AG08395 (cell line): ENCODE results near the gene PLCB2.

Experiments used
- DNase-seq: peaks from one replicate; pipeline ENCODE4 v3.0.0; 2012; ENCODE audit warnings: mixed read lengths, low spot score

Gene PLCB2

DNA sequence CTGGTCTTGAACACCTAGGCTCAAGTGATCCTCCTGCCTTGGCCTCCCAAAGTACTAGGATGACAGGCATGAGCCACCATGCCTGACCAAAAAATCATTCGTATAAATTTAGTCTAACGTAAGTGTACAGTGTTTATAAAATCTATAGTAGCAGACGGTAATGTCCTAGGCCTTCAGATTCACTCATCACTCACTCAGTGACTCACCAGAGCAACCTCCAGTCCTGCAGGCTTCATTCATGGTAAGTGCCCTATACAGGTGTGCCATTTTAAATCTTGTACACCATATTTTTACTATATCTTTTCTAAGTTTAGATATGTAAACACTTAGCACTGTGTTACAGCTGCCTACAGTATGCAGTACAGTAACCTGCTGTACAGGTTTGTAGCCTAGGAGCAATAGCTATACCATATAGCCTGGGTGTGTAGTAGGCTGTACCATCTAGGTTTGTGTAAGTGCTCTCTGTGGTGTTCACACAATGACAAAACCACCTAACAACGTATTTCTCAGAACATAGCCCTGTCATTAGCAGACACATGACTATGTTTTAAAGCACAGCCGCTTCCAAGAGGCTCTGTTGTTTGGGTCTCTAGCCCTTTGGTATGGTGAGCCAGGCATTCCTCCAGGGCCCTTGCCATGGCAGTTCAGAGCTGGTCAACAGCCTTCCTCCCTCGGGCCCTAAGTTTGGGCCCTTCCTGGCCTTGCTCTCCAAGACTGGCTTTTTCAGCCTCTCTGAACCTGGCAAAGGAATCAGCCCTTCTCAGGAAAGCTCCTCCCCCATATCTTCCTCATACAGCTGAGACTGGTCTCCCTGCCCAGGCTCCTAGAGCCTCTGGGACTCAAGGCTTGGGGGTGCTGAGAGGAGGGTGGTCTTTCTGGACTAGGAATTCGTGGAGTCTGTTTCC lies 34.9 kb upstream of the PLCB2 start:
- no peak for DNase-seq

DNA sequence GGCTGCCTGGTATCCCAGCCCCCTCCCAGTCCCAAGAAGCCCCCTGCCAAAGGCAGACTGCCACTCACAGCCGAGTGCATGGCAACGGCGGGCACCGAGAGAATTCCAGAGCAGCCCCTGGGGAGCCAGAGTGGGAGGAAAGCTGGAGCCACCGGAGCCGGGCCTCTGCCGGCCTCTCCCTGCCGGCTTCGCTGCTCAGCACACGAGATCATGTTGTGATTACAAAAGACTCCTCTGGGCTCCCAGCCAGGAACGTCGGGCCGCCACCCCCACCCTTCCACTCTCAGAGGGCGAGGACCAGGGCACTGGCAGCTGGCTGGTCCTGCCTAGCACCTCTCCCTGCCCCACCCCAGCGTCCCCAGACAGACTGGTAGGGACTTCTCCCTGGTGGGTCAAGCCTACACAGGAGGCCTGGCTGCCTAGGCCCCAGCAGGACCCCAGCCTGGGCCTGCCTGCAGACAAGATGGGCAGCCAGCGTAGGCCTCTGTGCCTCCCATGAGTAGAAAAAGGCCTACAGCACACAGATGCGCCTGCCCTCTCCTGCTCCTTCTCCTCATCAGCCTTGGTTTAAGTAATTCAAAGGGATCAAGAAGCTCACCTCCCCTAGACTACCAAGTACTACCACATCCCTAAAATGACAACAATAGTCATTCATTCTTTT lies 33.1 kb upstream of the PLCB2 start, which contains the start of gene CCDC9B:
TSS of gene CCDC9B (minus strand) at position 200 of the 661 bp plus-strand sequence. CDS start at position 80, 120 bp downstream.
- peak; percentile 91 for DNase-seq

DNA sequence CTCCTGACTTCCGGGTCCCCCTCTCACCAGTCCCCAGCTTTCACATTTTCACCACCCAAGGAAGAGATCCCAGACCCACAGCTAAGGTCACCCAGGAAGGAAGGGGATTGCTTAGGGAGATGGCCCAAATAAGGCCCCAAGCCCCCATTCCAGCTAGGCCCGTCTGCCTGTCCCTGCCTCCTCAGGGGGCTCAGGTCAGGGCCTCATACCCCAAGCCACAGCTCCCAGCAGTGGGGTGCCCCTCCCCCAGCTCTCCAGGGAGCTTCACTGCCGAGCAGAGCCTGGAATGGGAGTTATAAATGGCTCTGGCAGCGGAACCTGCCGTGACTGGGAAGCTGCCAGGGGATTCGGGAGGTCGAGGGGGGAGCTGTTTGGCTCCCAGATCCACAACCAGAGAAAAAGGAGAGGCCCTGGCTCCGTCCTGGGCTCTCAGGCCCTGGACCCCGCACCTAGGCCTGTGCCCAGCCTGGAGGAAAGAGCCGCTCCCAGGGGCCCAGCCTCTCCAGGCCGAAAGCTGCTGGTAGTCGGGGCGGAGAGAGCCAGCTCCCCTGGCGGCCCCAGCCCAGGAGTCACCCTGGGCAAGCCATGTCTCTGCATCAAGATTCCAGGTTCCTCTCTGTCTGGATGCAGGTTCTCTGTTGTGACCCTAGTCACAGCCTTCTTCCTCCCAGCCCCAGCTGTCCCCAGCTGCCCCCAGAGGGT lies 32.5 kb upstream of the PLCB2 start:
- peak; percentile 83 for DNase-seq

DNA sequence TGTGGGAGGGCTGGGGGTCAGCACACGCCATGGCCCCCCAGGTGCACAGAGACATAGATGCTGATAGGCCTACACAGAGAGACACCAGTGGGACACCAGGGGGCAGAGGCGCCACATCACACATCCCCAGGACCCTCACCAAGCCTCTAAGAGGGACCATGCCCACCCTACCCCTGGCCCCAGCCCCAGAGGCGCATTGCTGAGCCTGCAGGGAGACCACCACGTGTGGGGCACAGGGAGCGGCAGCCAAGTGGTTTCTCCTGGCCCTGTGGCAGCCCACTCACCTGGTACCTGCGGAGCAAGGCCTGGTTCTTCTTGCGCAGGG lies 31.8 kb upstream of the PLCB2 start:
- DNase-seq = no peak

DNA sequence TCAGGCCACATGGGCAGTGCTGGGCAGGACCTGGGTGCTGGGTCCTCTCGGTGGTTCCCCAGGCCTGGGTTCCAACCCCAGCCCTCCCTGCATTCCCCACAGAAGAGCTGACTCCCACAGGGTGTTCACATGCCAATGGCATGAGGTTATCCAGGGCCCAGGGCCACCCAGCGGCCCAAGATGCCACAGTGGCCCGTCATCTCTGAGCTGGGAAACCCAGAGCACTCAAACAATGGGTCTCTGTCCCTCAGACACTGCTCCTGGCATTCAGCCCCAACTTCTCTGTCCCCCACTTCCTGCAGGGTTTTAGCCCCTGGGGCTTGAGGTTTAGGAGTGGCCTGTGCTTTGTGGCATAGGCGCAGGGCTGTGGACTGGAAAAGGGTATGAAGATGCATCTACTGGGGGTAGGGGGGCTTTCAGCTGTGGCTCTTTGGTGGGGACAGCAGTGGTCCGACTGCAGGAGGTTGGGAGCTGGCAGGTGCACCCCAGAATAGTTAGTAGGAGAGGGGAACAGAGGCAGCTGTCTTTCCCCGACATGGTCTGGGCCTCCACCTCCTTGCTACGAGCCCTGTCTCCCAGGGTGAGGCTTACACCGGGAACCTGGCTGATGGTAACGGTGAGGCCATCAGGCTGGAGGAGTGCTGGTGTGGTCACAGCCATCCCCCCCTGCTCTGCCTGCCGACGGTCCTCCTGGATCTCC lies 31.3 kb upstream of the PLCB2 start:
- peak; percentile 93 for DNase-seq

DNA sequence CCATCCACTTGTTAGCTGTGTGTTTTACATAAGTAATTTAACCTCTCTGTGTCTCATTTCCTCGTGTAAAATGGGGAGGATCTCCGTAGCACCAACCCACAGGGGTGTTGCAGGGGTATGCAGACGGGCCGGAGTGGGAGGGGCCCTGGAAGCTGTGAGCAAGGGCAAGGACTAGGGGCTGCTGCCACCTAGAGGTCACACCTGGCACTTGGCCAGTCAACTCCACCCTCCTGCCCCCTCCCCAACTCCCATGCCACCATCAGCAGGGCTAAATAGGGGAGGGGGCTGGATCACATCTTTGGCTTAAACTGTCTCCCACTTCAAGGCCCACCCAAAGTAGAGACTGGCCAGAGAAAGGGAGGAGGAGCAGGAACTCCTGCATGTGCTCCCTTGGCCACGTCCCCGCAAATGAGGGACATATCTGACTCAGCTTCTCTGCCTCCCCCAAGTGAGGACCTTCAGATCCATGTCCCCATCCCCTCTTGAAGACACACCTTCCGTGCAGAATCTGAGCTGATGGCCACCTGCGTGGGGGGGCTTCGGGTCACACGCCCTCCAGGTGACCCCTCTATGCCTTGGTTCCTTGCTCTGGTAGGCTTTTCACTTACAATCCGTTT lies 30.4 kb upstream of the PLCB2 start:
- DNase-seq = peak; percentile 70

DNA sequence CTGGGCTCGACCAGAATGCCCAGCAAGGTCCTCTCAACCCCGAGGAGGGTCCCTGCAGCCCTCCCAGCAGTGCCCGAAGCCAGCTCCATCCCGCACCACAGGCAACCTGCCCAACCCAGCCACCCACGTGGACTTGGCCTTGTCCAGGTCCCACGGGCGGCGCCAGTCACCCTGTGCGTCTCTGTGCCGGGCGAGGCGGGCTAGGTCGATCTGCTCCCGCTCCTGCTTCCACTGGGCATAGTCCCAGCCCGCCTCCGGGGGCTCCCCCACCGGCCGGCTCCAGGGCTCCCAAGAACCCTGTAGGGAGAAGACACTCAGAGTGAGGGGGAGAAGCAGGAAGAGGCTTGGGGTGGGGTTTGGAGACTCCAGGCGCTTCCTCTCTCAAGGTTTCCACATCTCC lies 29.9 kb upstream of the PLCB2 start:
- DNase-seq = no peak

DNA sequence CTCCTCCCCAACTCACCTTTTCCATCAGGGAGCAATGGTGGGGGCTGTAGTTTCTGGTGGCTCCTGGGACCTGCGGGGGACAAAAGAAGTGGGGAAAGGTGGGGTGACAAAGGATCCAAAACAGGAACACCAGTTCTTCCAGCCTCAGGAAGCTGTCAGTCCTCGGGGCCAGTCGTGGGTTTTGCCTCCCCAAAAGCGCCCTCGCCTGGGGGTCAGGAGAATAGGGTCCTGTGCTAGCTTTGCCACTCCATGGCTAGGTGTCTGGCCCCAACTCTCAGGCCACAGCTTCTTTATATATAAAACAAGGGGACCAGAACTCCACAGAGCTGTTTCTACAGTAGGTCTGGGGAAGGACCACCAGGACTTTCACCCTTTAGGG lies 29.0 kb upstream of the PLCB2 start:
- DNase-seq = no peak

DNA sequence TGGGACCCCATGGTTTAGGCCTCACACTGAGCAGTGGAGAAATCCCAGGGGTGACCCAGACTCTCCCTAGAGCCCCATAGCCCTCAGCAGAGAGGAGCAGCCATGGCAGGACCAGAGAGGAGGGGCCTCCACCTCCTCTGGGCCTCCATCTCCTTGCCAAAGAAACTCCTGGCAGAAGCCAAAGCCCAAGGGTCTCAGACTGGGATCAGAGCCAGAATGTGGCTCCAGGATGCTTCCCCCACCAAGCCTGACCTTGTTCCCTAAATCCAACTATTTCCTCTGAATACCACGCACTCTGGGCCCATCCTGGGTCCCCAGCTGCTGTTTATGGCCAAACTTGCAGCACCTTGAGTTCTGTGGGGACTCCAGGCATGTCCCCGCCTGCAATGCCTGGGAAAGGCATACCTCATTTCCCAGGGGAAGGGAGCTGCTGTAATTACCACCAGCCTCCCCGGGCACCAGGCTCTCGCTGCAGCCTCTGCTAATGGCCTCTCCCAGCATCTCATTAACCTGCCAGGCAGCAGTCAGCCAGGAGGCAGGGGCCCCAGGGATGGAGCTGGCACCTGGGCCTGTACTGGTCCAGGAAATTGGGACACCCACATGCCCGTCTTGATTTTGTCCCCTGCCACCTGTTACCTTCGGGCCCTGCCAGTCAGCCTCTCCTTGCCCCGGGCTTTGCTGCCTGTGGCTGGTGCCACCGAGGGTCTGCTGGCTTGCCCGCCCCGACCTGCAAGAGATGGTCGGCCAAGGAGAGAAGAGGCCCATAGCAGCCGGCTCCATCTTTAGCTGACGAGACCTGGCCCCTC lies 28.4 kb upstream of the PLCB2 start:
- DNase-seq = no peak

DNA sequence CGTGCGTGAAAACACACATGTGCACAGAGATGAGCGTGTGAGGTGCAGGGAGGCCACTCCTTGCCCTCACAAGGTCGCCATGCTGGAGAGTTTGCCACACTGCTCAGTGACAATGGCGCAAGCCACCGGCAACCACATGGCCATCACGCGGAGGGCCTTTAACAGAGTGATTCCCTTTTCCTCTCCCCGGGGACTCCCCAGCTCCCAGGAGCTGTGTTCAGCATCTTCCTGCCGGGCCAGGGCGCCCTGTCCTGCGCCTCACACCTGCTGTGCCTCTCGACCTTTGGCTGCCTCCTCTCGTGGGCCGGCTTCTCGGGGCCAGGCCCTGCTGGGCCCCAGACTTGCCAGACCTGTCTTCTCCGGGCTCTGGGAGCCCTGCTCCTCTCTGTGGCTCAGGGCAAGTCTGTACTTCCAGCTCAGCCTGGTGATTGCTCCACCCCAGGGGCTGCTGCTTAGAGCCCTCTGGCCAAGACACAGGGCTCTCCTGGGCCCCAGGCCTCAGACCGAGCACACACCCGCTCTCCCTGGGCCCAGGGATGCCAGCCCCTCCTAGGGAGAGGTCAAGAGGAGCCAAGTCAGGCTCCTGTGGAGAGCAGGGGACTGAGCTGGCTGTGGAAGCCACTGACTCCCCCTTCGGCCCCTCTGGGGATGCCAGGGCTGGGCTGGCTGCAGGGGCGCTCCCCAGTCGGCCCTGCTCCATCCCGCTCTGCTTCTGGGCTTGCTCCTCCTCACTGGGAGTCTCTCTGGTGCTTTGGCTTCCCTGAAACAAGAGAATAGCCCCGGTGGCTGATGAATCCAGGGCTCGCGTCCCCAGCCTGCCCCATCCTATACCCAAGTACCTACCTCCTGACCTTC lies 27.4 kb upstream of the PLCB2 start:
- DNase-seq = no peak

DNA sequence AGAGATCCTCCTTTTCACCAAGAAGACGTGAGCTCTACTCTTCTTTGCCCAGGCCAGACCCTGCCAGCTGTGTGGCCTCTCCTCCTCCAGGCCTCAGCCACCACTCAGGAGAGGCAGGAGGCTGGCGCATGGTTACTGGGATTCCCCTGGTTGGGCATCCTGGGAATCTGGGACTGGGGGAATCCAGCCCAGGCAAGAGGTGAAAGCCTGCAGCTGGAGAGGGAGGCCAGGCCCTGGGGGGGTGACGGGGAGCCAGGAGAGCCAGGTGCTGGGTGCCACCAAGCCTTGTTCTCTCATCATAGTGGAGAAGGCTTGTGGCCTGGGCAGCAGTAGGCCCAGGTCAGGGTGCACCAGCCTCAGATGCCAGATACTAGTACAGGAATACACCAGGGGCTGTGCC lies 26.8 kb upstream of the PLCB2 start:
- DNase-seq = no peak

DNA sequence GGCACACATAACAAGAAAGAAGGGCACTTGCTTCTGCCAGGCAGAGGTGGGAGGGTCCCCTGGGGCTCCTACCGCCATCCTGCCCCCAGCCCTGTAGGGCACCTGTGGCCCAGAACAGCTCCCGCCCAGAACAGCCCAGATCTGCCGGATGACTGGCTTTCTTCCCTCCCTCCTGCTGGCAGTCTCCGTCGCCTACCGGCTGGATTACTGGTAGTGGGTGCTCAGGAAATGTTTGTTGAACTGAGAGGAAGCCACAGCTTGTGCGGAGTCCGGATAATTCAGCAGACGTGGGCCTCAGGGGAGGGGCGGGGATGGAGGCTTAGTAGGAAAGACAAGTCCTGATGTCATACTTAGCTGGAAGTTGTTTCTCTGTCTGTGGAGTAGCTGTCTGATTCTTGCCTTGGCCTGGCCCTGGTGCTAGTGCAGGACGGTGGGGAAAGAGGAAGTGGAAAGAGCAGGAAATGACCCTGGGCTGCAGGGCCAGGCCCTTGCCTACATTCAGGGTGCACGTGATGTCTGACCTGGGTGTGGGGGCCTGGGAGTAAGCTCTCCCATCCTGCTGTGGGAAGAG lies 26.3 kb upstream of the PLCB2 start:
- DNase-seq = no peak

DNA sequence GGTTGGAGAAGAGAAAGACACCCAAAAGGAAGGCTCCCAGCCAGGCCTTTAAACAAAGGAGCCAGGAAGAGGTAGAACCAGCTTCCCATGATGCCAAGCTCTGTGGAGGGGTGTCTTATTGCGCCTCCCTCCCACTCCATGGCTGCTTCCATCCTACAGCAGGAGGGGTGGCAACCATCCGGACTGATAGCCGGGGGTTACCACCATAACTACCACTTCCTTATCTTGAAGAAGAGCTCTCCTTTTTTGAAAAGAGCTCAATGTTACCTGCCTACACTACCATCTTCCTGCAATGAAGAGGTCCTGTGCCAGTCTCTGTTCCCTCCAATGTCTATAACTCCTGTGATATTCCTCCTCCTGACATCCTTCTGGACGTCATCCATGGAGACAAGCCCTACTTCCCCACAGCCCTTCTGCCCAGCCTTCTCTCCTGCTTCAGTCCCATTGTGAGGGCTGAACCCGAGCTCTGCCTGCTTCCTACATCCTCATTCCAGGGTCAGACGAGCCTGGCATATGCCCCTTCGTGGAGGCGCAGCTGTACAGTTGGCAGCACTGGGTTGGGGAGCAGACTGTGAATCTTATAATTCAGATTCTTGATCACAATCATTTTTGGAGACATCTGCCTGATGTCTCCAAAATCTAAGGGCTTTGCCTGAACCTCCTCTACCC lies 24.5 kb upstream of the PLCB2 start:
- no peak for DNase-seq

DNA sequence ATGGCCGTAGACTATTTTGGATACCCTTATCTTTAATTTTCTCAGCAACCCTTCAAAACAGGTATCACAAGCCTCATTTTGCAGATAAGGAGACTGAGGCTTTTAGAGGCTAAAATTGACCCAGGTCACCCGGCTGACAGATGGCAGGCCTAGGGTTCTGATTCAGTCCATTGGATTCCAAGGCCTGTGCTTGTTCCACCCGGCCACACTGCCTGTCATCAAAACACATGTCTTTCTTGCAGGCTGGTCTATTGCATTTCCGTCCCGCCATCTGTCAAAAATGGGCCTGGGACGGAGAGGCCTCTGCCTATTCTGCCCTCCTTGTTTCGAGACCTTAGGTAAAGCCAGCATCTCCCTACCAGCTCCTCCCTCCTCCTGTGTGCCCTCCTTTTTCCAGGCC lies 23.9 kb upstream of the PLCB2 start:
- no peak for DNase-seq

DNA sequence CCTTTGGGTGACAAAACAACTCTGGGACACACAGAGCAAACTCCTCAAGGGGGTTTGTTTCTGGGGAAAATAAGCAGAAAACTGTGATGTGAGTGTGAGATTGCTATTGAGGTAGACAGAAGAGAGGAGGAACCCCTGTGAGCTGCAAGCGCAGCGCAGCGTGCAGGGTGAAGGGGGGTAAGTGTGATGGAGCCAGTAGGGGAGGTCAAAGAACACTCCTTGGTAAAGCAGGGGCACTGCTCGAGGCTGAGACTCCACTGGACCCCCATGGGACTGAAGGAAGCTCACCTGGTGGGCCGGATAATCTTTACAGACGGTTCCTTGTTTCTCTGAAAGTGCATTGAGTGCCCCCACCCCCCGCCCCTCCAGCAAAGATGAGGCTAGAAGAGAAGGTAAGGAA lies 23.3 kb upstream of the PLCB2 start:
- no peak for DNase-seq

DNA sequence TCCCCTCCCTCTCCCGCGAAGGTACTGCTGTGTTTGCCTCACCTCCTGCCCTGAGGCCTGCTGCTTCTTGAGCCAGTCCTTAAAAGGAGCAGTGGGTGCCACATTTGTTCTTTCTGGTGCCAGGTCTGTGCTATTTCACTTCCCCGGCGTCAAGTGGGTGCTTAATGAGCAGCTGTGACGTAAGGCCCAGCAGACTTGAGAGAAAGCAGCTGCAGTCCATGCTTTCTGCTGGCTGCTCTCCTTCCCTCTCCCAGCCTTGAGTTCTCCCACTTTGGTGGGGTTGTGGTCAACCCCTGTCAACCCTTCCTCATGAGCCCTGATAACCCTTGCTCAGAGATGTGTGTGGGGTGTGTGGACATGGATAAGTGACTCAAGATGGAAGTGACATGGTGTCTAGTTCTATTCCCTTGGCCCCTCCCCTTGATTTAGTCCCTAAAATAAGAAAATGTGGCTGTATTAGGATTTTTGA lies 22.7 kb upstream of the PLCB2 start:
- DNase-seq = peak; percentile 31

DNA sequence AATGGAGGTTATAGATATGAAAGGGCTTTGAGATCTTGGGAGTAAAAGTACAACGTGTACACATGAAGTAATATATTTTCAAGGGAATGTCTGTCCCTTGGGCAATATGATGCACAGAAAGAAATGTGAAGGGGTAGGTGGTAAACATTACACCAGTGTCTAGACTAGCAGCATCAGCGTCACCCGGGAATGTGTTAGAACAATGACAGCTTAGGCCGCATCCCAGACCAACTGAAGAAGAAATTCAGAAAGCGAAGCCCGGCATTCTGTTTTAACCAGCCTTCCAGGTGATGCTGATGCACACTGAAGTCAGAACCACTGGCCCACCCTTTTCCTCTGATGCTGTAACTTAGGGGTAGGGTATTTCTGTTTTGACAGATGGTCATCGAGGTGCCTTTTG lies 22.1 kb upstream of the PLCB2 start:
- DNase-seq = no peak

DNA sequence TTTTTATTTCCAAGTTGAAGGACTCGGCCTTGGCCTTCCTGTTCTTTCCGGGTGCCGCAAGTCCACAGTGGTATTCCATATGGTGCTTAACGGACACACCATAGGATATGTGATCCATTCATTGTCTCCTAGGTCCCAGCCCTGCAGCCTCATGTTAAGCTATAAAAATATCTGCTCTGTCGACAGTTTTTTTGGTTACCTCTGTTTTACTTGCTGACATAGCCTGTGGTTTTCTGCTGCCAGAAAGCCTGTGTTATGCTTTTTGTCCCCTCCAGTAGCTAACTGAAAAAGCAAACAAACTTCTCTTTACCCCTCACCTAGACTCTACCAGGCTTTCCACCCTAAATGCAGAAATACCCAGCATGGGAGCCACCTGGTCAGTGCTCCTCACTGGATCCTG lies 21.0 kb upstream of the PLCB2 start:
- no peak for DNase-seq

DNA sequence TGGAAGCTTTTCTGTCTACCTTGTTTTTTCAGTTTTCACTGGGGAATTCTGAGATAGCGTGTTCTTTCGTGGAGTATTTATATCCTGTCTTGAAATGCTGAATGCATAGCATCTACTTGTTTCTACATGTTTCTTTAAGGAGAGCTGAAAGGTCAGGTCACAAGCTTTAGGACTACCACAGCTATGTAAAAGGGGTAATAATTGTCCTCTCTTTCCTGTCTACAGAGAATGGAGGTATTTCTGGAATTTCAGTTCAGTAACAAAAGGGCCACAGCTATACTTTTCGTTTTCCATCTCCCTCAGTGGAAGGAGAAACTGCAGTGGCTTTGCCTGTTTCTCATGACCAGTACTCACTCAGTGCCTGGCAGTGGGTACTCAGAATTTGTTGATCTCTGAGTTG lies 20.4 kb upstream of the PLCB2 start:
- peak; percentile 38 for DNase-seq
